HG03521 (cell line): ENCODE results near the gene ARPC4.

ENCODE experiments used
- ATAC-seq: cut with Tn5 transposase; IDR thresholded peaks from one replicate; pipeline ENCODE4 v1.9.1; 2021; ENCODE audit warnings: mild to moderate bottlenecking, moderate library complexity; ENCODE audit not compliant: unreplicated experiment

Gene ARPC4

DNA sequence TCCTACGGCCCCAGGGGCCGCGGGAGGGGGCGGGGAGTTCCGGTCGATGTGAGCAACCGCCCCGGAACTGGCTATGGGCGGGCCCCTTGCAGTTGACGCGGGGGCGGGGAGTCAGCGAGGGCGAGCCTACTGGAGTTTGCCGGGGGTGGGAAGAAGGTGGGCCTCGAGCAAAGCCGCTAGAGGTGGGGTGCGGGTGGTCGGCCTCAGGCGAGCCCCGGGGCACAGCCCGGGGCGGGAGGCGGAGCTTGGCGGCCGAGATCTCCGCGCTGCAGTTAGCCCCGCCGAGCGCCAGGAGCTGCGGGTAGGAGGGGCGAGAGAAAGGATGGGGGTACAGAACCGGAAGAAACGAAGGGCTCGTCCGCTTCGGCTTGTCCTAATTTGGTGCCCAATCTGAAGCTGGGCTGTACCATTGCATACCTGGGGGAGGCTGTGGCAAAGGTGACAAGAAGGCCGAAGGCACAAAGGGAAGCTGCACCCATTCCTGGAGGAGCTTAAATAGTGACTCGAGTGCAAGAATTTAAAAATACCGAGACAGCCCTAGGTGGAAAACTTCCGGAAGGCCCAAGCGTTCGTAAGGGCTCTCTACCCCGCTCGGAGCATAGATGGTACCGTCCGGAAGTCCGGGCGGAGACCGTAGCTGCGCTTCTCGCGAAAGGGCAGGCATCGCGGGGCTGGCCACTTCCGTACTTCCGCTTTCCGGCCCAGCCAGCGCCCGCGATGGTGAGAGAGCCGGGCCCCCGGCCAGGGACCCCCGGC lies at the start of gene ARPC4, which contains the start of gene TADA3:
TSS of gene ARPC4 (plus strand) at position 678 of the 756 bp plus-strand sequence. CDS start at position 718, 40 bp downstream.
TSS of gene TADA3 (minus strand) at position 69 of the 756 bp plus-strand sequence. CDS start 1,007 bp downstream, outside the sequence.
- ATAC-seq: peak; percentile 81

- no peak for ATAC-seq
Measured at GRCh38 chr3:9743548-9743947, 49.3 kb upstream of the ARPC4 start.

DNA sequence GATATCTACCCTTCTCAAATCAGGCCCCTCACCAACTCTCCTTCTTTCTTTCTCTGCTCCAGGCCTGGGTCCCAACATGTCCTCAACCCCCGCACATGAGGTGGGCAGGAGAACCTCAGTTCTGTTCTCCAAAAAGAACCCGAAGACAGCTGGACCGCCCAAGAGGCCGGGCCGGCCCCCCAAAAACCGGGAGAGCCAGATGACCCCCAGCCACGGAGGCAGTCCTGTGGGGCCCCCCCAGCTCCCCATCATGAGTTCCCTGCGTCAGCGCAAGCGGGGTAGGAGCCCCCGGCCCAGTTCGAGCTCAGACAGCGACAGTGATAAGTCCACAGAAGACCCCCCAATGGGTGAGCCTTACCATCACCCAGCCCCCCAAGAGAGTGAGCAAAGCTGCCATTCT lies 48.7 kb upstream of the ARPC4 start:
- no peak for ATAC-seq

DNA sequence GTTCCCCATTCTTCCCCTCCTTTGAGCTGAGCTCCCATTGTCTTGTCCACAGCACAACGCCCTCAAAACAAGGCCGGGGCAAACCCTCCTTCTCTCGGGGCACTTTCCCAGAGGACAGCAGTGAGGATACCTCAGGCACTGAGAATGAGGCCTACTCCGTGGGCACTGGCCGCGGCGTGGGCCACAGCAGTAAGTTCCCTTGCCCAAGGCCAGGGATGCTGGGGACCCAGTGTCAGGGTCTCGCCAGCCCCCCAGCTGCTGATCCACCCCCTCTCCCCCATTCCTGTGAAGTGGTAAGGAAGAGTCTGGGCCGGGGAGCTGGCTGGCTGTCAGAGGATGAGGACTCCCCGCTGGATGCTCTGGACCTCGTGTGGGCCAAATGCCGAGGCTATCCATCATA lies 47.4 kb upstream of the ARPC4 start:
- ATAC-seq: no peak

GRCh38 chr3:9746330-9746729 lies 46.6 kb upstream of the ARPC4 start:
- no peak for ATAC-seq

DNA sequence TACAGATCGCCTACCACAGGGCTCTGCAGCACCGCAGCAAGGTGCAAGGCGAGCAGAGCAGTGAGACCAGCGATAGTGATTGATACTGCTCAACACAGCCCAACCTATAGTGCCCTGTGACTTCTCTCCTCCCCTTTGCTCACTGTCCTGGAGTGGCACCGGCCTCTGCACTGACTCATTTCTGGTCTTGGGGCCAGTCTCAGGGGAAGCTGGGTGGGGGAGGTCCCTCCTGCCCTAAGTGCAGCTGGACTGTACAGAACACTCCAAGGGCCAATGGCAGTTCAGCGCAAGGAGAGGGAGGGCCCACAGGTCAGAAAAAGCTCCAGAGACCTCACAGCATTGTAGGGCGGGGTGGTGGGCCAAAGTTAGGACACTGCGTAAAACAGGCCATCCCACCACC lies 45.6 kb upstream of the ARPC4 start:
- ATAC-seq: no peak

DNA sequence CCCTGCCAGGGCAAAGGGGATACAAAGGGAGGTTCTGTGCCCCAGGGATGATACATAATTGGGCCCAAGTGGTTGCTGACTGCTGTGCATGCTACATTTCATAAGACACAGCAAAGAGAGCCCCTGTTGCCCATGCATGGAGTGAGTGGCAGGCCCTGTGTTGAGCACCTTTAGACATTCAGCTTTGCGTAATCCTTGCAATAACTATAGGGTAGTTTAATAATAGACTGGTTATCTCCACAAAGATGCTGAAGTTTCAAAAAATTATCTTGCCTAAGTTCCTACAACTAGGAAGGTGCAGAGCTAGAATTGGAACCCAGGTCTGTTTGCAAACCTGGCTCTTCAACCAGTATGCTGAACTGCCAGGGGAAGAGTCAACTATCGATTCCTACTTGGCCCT lies 44.9 kb upstream of the ARPC4 start:
- no peak for ATAC-seq

DNA sequence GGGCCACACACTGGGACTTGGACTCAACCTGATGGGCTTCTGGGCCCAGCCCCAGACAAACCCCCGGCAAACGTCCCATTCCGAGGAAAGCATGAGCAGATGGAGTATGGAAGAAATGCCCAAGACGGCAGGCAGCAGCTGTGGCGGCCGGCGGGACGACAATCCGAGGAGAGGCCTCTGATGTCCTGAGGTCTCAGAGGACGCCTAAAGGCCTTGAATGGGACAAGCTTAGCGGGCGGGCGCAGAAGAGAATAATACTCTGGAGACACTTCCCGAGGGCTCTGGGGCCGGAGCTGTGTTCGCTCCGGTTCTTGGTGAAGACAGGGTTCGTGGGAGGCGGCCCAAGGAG lies 43.6 kb upstream of the ARPC4 start:
- no peak for ATAC-seq

GRCh38 chr3:9749645-9750555 lies 43.0 kb upstream of the ARPC4 start, which contains the start of gene OGG1:
Gene OGG1, plus strand, starts transcription at chr3:9749952. Its CDS starts 335 bp downstream, at chr3:9750287.
- ATAC-seq: peak; percentile 91

DNA sequence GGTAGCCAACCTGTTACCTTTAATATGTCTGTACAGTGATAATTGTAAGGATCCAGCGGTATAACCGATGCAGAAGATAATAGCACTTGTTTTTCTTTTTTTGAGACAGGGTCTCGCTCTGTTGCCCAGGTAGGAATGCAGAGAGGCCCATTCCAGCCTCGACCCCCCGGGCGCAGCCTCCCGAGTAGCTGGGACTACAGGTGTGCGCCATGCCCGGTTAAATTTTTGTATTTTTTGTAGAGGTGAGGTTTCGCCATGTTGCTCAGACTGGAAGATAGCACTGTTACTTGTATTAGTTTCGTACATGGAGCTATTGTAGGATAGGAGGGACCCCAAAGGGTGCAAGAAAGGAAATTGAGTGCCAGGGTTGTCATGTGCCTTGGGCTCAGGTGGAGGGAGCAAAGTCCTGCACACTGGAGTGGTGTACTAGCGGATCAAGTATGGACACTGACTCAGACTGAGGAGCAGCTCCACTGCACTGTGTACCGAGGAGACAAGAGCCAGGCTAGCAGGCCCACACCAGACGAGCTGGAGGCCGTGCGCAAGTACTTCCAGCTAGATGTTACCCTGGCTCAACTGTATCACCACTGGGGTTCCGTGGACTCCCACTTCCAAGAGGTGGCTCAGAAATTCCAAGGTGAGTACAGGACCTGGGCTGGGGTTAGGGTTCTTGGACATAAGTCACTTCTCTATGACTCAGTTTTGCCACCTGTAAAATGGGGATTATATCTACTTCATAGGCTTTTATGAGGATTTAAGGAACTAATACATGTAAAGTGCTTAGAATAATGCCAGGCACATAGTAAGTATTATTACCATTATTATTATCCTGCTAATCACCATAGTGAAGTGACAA lies 42.1 kb upstream of the ARPC4 start:
- ATAC-seq: no peak

- ATAC-seq: no peak
Measured at GRCh38 chr3:9754678-9755077, 38.2 kb upstream of the ARPC4 start.

DNA sequence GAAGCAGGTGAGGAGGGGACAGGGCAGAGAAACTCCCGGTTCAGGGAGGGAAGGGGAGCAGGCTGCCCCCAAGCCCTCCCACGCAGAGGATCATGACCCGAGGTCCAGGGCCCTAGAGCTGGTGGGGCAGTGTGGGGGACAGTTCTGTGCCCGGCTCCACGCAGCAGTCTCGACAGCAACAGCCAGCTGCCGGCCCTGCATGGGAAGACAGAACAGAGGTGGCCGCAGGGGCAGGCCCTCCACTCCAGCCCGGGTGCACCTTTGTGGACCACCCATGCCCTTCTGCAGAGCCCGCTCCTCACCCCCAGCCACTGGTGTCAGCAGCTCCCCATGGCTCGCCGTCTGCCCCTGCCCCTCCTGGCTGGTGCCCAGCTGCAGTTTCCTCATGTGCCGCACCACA lies 35.5 kb upstream of the ARPC4 start:
- ATAC-seq: no peak

DNA sequence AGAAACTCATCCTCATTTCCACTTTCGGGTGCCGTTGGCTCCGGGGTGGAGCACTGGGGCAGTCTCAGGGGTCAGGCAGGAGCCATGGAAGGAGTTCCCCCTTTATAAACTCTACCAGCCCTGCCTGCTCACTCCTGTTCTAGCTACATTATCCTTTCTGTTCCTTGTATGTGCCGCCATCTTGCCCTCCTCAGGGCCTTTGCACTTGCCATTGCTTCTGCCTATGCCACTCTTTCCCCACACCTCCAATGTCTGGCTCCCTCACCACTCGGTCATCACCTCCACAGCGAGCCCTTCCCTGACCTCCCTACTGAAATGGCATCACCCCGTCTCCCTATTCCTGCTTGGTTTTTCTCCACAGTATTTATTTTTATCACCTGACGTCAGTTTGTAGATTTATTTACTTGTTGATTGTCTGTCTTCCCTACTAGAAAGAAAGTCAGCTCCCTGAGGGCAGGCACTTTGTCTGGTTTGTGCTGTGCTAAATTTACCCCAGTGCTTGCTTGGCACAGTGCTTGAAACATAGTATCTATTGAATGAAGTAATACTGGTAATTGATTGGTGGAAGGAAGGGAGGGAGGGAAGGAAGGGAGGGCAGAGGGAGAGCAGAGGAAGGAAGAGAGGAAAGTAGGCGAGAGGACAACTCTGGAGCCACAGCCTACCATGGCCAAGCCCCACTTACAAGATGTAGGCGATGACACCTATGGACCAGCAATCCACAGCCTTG lies 31.9 kb upstream of the ARPC4 start:
- no peak for ATAC-seq

- no peak for ATAC-seq
Measured at GRCh38 chr3:9761919-9762318, 31.0 kb upstream of the ARPC4 start.

DNA sequence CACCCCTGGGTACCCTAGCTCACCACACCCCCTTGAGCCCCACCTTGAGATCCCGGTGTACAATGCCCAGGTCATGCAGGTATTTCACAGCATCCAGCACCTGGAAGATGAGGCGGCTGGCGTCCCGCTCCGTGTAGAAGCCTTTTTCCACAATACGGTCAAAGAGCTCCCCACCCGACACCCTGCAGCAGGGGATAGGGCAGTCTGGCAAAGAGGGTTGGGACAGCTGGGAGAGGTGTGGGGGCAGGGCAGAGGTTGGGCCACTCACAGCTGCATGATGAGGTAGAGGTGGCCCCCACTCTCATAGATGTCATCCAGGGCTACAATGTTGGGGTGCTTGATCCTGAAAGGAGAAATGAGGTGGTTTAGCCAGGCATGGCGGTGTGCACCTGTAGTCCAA lies 30.0 kb upstream of the ARPC4 start:
- no peak for ATAC-seq

DNA sequence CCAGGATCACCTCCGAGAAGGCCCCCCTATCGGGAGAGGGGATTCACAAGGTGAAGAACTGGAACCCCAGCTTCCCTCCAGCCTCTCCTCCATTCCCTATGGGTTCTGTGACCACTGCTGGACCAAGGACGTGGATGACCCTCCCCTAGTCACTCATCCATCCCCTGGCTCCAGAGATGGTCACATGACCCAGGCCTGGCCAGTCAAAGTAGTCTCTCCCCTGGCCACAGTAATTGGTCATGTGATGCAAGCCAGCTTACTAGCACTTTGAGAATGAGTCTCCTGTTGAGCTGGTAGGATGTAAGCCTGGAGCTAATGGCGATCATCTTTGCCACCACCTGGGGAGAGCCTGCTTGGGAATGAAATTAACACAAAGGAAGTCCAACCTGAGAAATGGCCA lies 27.0 kb upstream of the ARPC4 start:
- ATAC-seq: no peak

DNA sequence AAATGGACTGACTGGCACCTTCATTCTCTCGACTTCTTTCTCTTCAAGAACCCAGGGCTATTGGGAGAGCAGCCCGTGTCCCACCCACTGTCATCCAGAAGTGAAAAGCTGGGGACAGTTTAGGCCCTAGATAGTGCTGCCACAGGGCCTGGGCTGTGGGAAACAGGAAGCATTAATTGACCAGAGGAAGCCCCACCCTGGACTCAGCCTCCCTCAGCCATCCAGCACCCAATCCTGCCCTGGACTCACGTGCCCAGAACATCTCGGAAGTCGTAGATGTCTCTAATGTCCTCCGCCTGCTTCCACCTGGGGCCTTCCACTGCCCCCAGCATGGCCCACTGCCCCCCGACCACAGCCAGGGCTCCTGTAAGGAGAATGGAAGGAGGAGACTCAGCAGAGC lies 25.5 kb upstream of the ARPC4 start:
- ATAC-seq: no peak

- no peak for ATAC-seq
Measured at GRCh38 chr3:9768141-9768775, 24.6 kb upstream of the ARPC4 start.

DNA sequence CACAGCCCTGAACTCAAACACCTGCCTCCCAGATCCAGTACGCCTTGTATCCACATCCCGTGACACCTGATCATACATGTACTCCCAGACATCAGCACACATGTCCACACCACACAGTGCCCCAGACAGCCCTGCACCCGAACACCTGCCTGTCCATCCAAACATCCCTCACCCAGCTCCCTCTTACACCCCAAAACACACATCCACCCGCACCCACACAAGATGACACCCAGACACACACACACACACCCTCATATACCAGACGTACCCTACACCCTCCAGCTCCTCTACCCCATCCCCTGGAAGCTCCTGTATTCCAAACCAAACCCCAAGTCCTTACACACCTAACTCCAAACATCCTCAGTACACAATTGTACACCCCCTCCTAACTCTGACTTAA lies 23.9 kb upstream of the ARPC4 start:
- ATAC-seq: no peak
